GM18499 (cell line): ENCODE data around the gene DYNC2H1.

Experiments
- ATAC-seq: cut with Tn5 transposase; IDR thresholded peaks from one replicate; pipeline ENCODE4 v1.9.1; 2021; ENCODE audit warnings: moderate number of reproducible peaks; ENCODE audit not compliant: insufficient read depth, unreplicated experiment

DYNC2H1 gene, protein sequence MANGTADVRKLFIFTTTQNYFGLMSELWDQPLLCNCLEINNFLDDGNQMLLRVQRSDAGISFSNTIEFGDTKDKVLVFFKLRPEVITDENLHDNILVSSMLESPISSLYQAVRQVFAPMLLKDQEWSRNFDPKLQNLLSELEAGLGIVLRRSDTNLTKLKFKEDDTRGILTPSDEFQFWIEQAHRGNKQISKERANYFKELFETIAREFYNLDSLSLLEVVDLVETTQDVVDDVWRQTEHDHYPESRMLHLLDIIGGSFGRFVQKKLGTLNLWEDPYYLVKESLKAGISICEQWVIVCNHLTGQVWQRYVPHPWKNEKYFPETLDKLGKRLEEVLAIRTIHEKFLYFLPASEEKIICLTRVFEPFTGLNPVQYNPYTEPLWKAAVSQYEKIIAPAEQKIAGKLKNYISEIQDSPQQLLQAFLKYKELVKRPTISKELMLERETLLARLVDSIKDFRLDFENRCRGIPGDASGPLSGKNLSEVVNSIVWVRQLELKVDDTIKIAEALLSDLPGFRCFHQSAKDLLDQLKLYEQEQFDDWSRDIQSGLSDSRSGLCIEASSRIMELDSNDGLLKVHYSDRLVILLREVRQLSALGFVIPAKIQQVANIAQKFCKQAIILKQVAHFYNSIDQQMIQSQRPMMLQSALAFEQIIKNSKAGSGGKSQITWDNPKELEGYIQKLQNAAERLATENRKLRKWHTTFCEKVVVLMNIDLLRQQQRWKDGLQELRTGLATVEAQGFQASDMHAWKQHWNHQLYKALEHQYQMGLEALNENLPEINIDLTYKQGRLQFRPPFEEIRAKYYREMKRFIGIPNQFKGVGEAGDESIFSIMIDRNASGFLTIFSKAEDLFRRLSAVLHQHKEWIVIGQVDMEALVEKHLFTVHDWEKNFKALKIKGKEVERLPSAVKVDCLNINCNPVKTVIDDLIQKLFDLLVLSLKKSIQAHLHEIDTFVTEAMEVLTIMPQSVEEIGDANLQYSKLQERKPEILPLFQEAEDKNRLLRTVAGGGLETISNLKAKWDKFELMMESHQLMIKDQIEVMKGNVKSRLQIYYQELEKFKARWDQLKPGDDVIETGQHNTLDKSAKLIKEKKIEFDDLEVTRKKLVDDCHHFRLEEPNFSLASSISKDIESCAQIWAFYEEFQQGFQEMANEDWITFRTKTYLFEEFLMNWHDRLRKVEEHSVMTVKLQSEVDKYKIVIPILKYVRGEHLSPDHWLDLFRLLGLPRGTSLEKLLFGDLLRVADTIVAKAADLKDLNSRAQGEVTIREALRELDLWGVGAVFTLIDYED (N-terminal part only)

DNA sequence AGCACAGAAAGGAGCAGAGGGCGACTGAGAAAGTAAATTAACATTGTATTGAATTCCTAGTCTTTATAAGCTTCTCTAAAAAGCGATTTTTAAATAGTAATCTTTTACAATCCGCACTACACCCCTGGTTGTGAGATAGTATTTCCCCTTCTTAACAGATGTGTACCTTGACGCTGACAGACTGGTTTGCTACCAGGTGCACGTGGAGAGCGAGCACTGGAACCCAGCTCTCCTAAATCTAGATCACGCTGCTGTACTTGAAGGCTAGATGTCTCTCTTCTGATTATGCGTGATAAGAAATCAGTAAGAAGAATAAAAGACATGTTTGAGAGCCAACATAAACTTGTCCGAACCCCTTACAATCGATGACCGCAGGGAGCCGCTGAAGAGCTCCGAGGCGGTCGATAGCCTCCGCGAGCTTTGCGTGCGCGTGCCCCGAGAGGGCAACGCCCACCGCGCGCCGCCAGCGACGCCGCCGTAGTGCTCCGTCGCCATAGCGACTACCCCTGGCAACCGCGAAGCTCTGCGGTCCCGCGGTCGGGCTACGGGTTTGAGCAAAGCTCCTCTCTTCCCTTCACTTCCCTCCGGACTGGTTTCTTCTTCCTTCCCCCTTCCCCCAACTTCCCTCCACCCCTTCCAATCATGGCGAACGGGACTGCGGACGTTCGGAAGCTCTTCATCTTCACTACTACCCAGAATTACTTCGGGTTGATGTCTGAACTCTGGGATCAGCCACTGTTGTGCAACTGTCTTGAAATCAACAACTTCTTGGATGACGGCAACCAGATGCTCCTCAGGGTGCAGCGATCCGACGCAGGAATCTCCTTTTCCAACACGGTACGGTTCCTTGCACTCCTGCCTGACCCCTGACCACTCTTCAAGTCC, at the start of gene DYNC2H1:
TSS of gene DYNC2H1 (plus strand) at position 494 of the 885 bp plus-strand sequence. CDS start at position 643, 149 bp downstream.
- peak; percentile 97 for ATAC-seq

GRCh38 chr11:103061656-103062055, 47.6 kb upstream of the DYNC2H1 start:
- no peak for ATAC-seq

- no peak for ATAC-seq
Measured at GRCh38 chr11:103067118-103067517, 42.1 kb upstream of the DYNC2H1 start.

- ATAC-seq, result no peak
Measured at GRCh38 chr11:103069367-103069766, 39.9 kb upstream of the DYNC2H1 start.

GRCh38 chr11:103070142-103070541, 39.1 kb upstream of the DYNC2H1 start:
- no peak for ATAC-seq

GRCh38 chr11:103071008-103071407, 38.2 kb upstream of the DYNC2H1 start:
- ATAC-seq, result no peak

DNA sequence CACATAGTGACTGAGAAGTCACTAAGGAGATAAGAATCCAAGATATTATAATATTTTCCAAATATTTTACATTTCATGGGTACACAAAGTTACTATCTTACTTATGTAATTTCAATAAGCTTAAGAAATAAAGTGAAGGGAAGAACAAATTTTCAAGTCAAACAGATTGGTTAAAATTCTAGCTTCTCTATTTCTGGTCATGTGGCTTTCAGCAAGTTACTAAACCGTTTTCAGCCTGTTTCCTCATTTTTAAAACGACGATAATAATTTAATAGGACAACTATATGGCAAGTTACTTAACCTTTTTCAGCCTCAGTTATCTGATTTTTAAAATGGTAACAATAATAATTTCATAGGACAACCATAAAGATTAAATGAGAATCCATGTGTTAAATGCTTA, 32.9 kb upstream of the DYNC2H1 start:
- no peak for ATAC-seq

GRCh38 chr11:103077554-103077953, 31.7 kb upstream of the DYNC2H1 start:
- no peak for ATAC-seq

DNA sequence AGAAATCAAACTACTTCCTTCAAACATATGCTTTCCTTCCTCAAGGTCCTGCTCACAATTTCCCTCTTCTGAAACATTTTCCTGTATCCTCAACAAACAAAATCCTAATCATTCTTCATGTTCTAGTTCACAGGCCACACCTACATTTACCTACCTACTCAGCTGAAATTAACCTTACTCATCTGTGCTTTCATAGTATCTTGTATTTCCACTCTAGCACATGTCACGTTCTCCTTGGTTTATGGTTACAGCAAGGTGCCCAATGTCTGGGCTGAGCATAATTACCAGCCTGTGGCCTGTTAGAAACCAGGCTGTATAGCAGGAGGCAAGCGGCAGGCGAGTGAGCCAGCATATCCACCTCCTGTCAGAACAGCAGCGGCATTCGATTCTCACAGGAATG, 30.5 kb upstream of the DYNC2H1 start:
- no peak for ATAC-seq

DNA sequence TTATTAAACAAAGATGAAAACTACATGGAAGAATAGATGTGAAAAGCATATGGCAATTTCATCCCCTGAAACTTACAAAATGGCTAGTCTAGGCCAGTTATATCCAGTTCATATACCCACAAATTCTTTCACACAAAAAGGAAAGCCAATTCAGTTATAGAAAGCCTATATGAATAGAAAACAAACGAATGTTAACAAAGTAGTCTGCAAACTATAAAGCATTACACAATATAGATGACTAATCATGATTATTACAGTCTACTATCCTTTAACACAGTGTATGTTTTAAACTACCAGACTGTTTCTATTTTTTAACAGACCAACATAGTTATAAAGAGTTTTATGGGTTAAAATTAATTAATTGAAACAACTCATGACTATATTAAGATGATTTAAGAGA, 29.4 kb upstream of the DYNC2H1 start:
- ATAC-seq, result no peak

DNA sequence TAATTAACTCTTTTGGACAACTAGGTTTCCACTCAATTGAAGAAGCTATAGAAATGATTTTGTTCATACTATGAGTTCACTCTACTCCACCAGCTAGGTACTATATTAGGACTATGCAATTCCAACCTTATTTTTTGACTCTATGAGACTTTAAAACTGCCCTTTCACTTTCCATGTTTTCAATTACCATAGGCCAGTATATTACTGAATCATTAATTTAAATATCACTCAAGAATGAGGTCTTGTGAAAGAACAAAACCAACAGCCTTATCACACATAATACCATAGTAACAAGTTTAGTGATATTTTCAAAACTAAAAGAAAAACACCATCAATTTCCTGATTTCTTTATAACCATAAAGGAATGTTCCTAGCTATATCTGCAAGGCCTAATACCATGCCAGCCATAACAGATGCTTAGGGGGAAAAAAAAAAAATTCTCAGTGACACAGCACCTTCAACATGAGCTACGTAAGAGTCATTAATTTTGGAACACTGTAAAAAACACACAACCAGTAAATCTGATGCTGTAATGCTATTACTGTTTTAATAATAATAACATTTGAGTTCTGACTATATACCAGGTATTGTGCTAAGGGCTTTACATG, 23.4 kb upstream of the DYNC2H1 start:
- ATAC-seq, result no peak

- ATAC-seq, result no peak
Measured at GRCh38 chr11:103086461-103086860, 22.8 kb upstream of the DYNC2H1 start.

DNA sequence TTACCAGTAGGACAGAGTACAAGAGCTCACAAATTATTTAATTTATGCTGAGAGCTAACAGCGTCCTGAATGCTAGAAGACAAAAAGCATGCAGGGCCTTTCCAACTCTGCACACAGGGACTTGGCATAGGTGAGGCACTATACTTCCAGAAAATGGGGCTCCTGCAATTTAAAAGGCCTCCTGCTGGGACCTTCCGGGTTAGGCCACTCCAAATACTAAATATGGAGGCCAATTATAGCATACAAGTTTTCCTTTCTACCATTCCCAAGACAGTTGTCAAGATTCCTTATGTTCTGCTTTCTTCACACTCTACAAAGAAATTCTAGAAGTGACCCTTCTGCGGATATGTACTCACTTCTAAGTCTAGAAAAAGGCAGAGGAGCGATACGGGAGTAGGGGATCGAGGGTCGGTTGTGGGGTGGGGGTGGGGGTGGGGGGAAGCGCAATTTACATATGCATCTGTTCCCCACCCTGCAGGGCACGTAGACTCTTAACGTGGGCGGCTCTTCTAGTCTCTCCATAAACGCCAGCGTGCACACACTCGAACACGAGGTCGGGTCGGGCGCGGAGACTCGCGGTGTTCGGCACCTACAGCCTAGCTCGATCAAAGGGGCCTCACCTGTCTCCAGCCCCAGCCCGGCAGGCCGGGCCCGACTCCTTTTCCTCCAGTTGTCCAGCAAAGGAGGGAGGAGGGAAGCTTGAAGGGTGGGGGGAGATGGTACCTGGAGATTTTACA, 18.0 kb upstream of the DYNC2H1 start:
- no peak for ATAC-seq

- peak; percentile 98 for ATAC-seq
Measured at GRCh38 chr11:103091801-103092524, 17.3 kb upstream of the DYNC2H1 start, which contains the start of gene DCUN1D5. Gene DCUN1D5, minus strand, starts transcription at chr11:103092160. Its CDS starts 288 bp downstream, at chr11:103091872.

DNA sequence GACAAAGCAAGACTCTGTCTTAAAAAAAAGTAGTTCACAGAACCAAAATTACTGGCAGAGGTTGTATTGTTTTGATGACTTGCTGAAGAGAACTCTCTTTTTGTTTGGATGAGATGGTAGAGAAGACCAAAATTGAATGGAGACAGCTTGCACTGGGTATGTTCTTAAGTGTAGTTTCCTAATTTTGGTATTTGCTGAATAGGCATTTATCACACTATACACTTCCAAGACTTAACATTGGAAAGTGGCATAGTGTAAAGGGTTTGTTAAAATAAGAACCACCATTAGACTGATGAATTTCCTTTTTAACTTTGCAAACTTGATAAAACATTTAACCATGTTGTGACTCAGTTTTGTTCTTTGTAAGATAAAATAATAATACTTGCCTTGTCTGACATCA, 11.9 kb upstream of the DYNC2H1 start:
- ATAC-seq, result no peak

DNA sequence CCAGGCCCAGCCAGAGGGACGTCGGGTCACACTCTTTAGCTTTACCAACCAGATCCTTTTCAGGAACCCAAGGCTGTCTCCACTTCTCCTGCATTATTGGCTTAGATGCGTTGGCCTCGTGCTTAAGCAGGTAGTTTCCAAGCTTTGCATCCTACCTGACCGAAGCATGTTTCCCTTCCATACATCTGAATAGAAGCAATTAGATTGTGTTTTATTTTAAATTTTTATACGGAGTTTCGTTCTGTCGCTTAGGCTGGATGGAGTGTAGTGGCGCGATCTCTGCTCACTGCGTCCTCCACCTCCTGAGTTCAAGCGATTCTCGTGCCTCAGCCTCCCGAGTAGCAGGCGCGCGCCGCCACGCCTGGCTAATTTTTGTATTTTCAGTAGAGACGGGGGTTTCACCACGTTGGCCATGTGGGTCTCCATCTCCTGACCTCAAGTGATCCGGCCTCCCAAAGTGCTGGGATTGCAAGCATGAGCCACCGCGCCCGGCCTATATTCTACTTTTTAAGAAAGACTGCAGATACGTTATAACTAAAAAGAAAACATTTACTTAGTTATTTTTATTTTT, 677 bp downstream of the DYNC2H1 start:
- peak; percentile 8 for ATAC-seq

DNA sequence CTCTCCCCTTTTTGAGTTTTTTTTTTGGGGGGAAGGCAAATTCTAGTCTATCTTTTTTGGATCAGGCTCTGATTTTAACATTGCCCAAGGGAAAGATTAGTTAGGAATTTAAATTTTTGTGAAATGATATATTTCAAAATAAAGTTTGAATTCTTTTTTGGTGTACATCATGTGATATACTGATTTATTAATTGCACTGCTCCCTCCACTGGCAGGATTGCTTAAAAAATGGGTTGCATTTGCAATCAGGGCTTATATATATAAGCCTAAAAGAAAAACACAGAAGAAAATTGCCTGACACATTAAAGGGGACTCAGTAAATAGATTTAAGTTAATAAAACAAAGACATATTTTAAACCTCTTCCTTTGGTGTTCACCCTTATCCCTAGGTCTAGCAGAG, 1.2 kb downstream of the DYNC2H1 start:
- no peak for ATAC-seq
